Neural cell (in vitro differentiated cells): ENCODE data around the gene SDCCAG8.

ENCODE experiments used
- CTCF ChIP-seq: fragments of 450-650 bp; IDR thresholded peaks from 2 replicates; pipeline ENCODE4 v1.5.1; 2014; ENCODE audit warnings: antibody characterized with exemption, mild to moderate bottlenecking, moderate library complexity; ENCODE audit not compliant: poor library complexity, severe bottlenecking
- MXI1 ChIP-seq: fragments of 450-650 bp; conservative IDR thresholded peaks from 2 replicates; pipeline ENCODE4 v1.6.1; 2014; ENCODE audit warnings: antibody characterized with exemption, mild to moderate bottlenecking; ENCODE audit not compliant: poor library complexity, severe bottlenecking

- TF ChIP-seq MXI1 (no peak), CTCF (no peak)
Measured at GRCh38 chr1:243315455-243315854, 59.6 kb downstream of the SDCCAG8 start.
